ENCODE measurements around the gene PIAS3.

DNA sequence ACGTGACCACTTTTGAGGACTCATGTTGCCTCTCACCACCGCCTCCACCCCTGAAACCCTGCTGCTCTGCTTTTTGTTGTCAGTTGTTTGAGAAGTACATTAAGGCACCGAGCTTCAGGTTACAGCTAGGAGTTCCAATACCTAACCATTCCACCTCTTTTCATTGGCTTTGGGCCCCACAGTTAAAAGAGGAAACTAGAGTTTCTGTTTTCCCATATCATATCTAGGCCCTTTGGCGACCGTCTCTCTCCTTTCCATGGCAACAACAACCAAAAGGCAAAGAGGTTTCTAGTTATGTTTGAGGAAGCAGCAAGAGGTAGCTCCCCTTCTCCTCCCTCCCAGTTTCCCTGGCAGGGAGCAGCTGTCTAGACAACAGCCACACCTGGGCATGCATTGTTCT, 20.9 kb upstream of the PIAS3 start:
- no peak for TF ChIP-seq POLR2A (IDR thresholded peaks at IDR 0.05)
- TF ChIP-seq, protein P1, sequence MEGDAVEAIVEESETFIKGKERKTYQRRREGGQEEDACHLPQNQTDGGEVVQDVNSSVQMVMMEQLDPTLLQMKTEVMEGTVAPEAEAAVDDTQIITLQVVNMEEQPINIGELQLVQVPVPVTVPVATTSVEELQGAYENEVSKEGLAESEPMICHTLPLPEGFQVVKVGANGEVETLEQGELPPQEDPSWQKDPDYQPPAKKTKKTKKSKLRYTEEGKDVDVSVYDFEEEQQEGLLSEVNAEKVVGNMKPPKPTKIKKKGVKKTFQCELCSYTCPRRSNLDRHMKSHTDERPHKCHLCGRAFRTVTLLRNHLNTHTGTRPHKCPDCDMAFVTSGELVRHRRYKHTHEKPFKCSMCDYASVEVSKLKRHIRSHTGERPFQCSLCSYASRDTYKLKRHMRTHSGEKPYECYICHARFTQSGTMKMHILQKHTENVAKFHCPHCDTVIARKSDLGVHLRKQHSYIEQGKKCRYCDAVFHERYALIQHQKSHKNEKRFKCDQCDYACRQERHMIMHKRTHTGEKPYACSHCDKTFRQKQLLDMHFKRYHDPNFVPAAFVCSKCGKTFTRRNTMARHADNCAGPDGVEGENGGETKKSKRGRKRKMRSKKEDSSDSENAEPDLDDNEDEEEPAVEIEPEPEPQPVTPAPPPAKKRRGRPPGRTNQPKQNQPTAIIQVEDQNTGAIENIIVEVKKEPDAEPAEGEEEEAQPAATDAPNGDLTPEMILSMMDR (IDR thresholded peaks at IDR 0.05): no peak
